ENCODE data around the gene HELB.
"Not testable (repeated sequence)": the region's sequence is repeated elsewhere in the genome, so short reads cannot be mapped to it uniquely, and the experiment has no call there.

The HELB gene

GRCh38 chr12:66303316-66303804, 1.1 kb downstream of the HELB start:
- DNase-seq (ENCODE audit: low read depth in 2 of 2) = not testable (repeated sequence)

- DNase-seq (ENCODE audit: low read depth in 2 of 2) = no peak
Observed at GRCh38 chr12:66304296-66304900, 2.1 kb downstream of the HELB start.

GRCh38 chr12:66309606-66310005, 7.3 kb downstream of the HELB start:
- no peak for DNase-seq (ENCODE audit: low read depth in 2 of 2)

GRCh38 chr12:66312189-66312588, 9.9 kb downstream of the HELB start:
- DNase-seq (ENCODE audit: low read depth in 2 of 2) = no peak

GRCh38 chr12:66314278-66314677, 12.0 kb downstream of the HELB start:
- DNase-seq (ENCODE audit: low read depth in 2 of 2) = no peak

- DNase-seq (ENCODE audit: low read depth in 2 of 2) = no peak
Observed at GRCh38 chr12:66319266-66319954, 17.1 kb downstream of the HELB start.

GRCh38 chr12:66320996-66321395, 18.7 kb downstream of the HELB start:
- DNase-seq (ENCODE audit: low read depth in 2 of 2) = no peak

GRCh38 chr12:66321435-66321834, 19.1 kb downstream of the HELB start:
- DNase-seq (ENCODE audit: low read depth in 2 of 2) = no peak

- DNase-seq (ENCODE audit: low read depth in 2 of 2) = no peak
Observed at GRCh38 chr12:66323017-66323416, 20.7 kb downstream of the HELB start.

- DNase-seq (ENCODE audit: low read depth in 2 of 2) = no peak
Observed at GRCh38 chr12:66329941-66330340, 27.6 kb downstream of the HELB start.

GRCh38 chr12:66331016-66331415, 28.7 kb downstream of the HELB start:
- no peak for DNase-seq (ENCODE audit: low read depth in 2 of 2)

- DNase-seq (ENCODE audit: low read depth in 2 of 2) = no peak
Observed at GRCh38 chr12:66331814-66332213, 29.5 kb downstream of the HELB start.

- no peak for DNase-seq (ENCODE audit: low read depth in 2 of 2)
Observed at GRCh38 chr12:66335746-66336145, 33.5 kb downstream of the HELB start.

- DNase-seq (ENCODE audit: low read depth in 2 of 2) = no peak
Observed at GRCh38 chr12:66337381-66338010, 35.2 kb downstream of the HELB start.

GRCh38 chr12:66340131-66340530, 37.8 kb downstream of the HELB start:
- DNase-seq (ENCODE audit: low read depth in 2 of 2) = no peak

- DNase-seq (ENCODE audit: low read depth in 2 of 2) = no peak
Observed at GRCh38 chr12:66341126-66341525, 38.8 kb downstream of the HELB start.

- no peak for DNase-seq (ENCODE audit: low read depth in 2 of 2)
Observed at GRCh38 chr12:66345212-66345611, 42.9 kb downstream of the HELB start.

- DNase-seq (ENCODE audit: low read depth in 2 of 2) = no peak
Observed at GRCh38 chr12:66345956-66346355, 43.7 kb downstream of the HELB start.

GRCh38 chr12:66351301-66351700, 49.0 kb downstream of the HELB start:
- no peak for DNase-seq (ENCODE audit: low read depth in 2 of 2)

- no peak for DNase-seq (ENCODE audit: low read depth in 2 of 2)
Observed at GRCh38 chr12:66352197-66352596, 49.9 kb downstream of the HELB start.

GRCh38 chr12:66352899-66353298, 50.6 kb downstream of the HELB start:
- no peak for DNase-seq (ENCODE audit: low read depth in 2 of 2)

- DNase-seq (ENCODE audit: low read depth in 2 of 2) = no peak
Observed at GRCh38 chr12:66354291-66354690, 52.0 kb downstream of the HELB start.

- DNase-seq (ENCODE audit: low read depth in 2 of 2) = no peak
Observed at GRCh38 chr12:66359300-66359699, 57.0 kb downstream of the HELB start.

Data from activated CD8-positive, alpha-beta memory T cell treated with anti-CD3 and anti-CD28 coated beads for 4 hours (primary cell).